Measurements from ENCODE around the gene TELO2. TPM values are rescaled to one million over a fixed set of nuclear protein-coding genes. Genes with fewer than 3 reads are reported as not detected.

TELO2 gene
- total RNA-seq, 4 donors from 2014 or later, result 22.2 to 98.1 (median 49.6) TPM

DNA sequence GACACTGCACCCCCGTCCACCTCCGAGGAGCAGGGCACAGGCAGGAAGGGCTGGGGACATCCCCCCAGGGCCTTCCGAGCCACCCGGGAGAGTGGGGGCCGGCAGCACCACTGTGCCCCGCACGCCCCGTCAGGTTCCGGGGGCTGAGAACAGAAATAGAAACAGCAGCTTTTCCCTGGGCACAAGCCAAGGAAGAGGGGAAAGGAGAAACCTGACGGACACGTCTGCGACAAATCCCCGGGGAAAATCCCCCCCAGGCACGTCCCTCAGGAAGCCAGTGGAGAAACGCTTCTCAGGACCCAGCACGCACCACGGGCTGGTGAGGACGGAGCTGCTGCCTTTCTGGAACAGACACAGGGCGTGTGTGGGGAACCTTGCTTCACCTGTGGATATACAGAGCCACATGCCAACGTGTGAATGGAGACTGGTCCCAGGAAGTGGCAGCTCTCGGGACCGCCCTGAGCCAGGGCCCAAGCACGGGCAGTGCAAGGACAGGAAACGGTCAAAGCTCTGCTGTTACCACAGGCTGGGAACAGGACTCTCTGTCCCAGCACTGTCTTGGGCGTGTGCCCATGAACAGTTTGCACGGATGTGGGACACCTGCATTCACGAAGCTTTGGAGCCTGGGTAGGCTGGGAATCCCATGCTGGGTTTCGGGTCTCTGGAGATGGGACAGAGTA, 39.1 kb downstream of the TELO2 start:
- Histone ChIP-seq H3K36me3 (no peaks in the 10 kb centered on the region), H3K4me3 (no peak overlapping the region), H3K9me3 (no peaks in the 10 kb centered on the region), H3K27me3 (no peaks in the 10 kb centered on the region), H3K4me1 (peaks cover 12 to 36% (median 24%) of the 10 kb centered on the region in 4 donors), H3K27ac (peak overlapping the region; percentile 80 to 97 (median 86))
- in situ Hi-C loops (cut with MboI; ENCODE audit: low pct_ligation_motif_present in 1 of 4, low pct_unique_long_range_greater_than_20kb in 1 of 4, low sequenced_read_pairs in 3 of 4) (no loop called here), intact Hi-C loops (cut with DNase I; ENCODE audit: low total_unique reads) (no loop called here)
- peak; percentile 52 for DNase-seq
- WGBS, 2 donors (ENCODE audit: low coverage in 1 of 2), result 67 to 74% methylated on average over 6 to 26 of the region's 28 CpGs
- peak; percentile 51 to 87 (median 86) for TF ChIP-seq POLR2AphosphoS5 (IDR thresholded peaks at IDR 0.05)
- TF ChIP-seq, protein P1, sequence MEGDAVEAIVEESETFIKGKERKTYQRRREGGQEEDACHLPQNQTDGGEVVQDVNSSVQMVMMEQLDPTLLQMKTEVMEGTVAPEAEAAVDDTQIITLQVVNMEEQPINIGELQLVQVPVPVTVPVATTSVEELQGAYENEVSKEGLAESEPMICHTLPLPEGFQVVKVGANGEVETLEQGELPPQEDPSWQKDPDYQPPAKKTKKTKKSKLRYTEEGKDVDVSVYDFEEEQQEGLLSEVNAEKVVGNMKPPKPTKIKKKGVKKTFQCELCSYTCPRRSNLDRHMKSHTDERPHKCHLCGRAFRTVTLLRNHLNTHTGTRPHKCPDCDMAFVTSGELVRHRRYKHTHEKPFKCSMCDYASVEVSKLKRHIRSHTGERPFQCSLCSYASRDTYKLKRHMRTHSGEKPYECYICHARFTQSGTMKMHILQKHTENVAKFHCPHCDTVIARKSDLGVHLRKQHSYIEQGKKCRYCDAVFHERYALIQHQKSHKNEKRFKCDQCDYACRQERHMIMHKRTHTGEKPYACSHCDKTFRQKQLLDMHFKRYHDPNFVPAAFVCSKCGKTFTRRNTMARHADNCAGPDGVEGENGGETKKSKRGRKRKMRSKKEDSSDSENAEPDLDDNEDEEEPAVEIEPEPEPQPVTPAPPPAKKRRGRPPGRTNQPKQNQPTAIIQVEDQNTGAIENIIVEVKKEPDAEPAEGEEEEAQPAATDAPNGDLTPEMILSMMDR (IDR thresholded peaks at IDR 0.05), result no peak
- peak; percentile 92 for TF ChIP-seq EP300 (IDR thresholded peaks at IDR 0.05; ENCODE audit: low read depth)
- no peak for TF ChIP-seq POLR2A (IDR thresholded peaks at IDR 0.05)

GRCh38 chr16:1532771-1533170, 39.6 kb downstream of the TELO2 start:
- in situ Hi-C loops (cut with MboI; ENCODE audit: low pct_ligation_motif_present in 1 of 4, low pct_unique_long_range_greater_than_20kb in 1 of 4, low sequenced_read_pairs in 3 of 4) (no loop called here), intact Hi-C loops (cut with DNase I; ENCODE audit: low total_unique reads) (no loop called here)
- H3K27me3 ChIP-seq, result no peaks in the 10 kb centered on the region
- DNase-seq, result no peak
- peaks cover 12 to 37% (median 24%) of the 10 kb centered on the region in 4 donors for H3K4me1 ChIP-seq
- H3K9me3 ChIP-seq, result no peaks in the 10 kb centered on the region
- WGBS, 2 donors (ENCODE audit: low coverage in 1 of 2), result 62% methylated on average over 9 of the region's 10 CpGs; no CpG with 5 or more reads in 1 of the 2 donors
- peak overlapping the region in 1 of 4 donors; percentile 53 for H3K4me3 ChIP-seq
- H3K36me3 ChIP-seq, result no peaks in the 10 kb centered on the region
- TF ChIP-seq POLR2A (IDR thresholded peaks at IDR 0.05) (no peak), EP300 (IDR thresholded peaks at IDR 0.05; ENCODE audit: low read depth) (no peak), POLR2AphosphoS5 (IDR thresholded peaks at IDR 0.05) (no peak)
- TF ChIP-seq, protein P1 (IDR thresholded peaks at IDR 0.05), result no peak
- peak overlapping the region; percentile 80 to 97 (median 86) for H3K27ac ChIP-seq

DNA sequence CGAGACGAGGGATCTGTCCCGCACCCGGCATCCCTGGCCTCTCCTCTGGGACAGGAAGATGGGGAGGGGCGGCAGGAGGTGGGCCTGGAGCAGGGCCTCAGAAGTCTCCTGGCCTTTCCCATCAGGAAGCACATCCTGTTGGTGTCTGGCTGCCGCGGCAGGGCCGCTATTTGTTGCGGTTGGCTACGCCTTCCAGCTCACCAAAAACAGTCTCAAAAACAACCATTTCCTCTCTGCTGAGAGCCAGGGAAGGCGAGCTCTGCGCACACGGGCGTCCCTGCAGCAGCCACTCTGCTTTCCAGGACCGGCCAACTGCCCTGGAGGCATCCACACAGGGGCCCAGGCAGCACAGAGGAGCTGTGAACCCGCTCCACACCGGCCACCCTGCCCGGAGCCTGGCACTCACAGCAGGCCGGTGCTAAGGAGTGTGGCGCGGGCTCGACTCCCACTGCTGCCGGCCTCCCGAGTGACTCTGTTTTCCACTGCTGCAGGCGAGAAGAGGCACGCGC, 40.3 kb downstream of the TELO2 start, which contains the start of gene TMEM204:
TSS of gene TMEM204 (plus strand) at position 224 of the 509 bp plus-strand sequence. CDS start 610 bp downstream, outside the sequence.
- peak within 1 kb of the TSS; percentile 80 to 97 (median 86) for H3K27ac ChIP-seq
- intact Hi-C loops (cut with DNase I; ENCODE audit: low total_unique reads) (no loop called here), in situ Hi-C loops (cut with MboI; ENCODE audit: low pct_ligation_motif_present in 1 of 4, low pct_unique_long_range_greater_than_20kb in 1 of 4, low sequenced_read_pairs in 3 of 4) (no loop called here)
- H3K4me1 ChIP-seq, result peaks cover 12 to 44% (median 29%) of the 10 kb centered on the region in 4 donors
- no peaks in the 10 kb centered on the region for H3K9me3 ChIP-seq
- peak within 1 kb of the TSS; percentile 30 to 53 (median 41) for H3K4me3 ChIP-seq
- TF ChIP-seq POLR2AphosphoS5 (IDR thresholded peaks at IDR 0.05) (peak; percentile 76 to 80 (median 79)), POLR2A (IDR thresholded peaks at IDR 0.05) (peak; percentile 68), EP300 (IDR thresholded peaks at IDR 0.05; ENCODE audit: low read depth) (no peak)
- TF ChIP-seq, protein P1 (IDR thresholded peaks at IDR 0.05), result no peak
- H3K27me3 ChIP-seq, result no peaks in the 10 kb centered on the region
- WGBS, 2 donors (ENCODE audit: low coverage in 1 of 2), result 51% methylated on average over 25 of the region's 27 CpGs; no CpG with 5 or more reads in 1 of the 2 donors
- H3K36me3 ChIP-seq, result no peaks in the 10 kb centered on the region
- peak; percentile 59 for DNase-seq
